Measurements from ENCODE around the gene TUBGCP2.

GRCh38 chr10:133339708-133340380 is 31.2 kb upstream of the TUBGCP2 start:
- no peak for TF ChIP-seq EZH2 (IDR thresholded peaks at IDR 0.05; ENCODE audit: borderline replicate concordance, low read depth, low read length, severe bottlenecking)
- no peak for TF ChIP-seq CTCF (IDR thresholded peaks at IDR 0.05; ENCODE audit: borderline replicate concordance, extremely low read depth, low read length, poor library complexity, severe bottlenecking)
